PC-9 (cell line): Measurements from ENCODE around the gene LAD1.

Experiments used
- CTCF ChIP-seq: fragments of 200-600 bp; sonication (generic); conservative IDR thresholded peaks from 2 replicates; pipeline ENCODE4 v1.6.1; 2017; ENCODE audit warnings: mixed run types, antibody characterized with exemption, mild to moderate bottlenecking, moderate library complexity
- EZH2 ChIP-seq: fragments of 200-600 bp; sonication (generic); IDR thresholded peaks from 2 replicates; pipeline ENCODE4 v1.8.0; 2017; ENCODE audit warnings: antibody characterized with exemption, low read depth

GRCh38 chr1:201360486-201360885 lies 38.6 kb downstream of the LAD1 start:
- TF ChIP-seq CTCF (no peak), EZH2 (no peak)
